IMR-90 (cell line): ENCODE results near the gene EHBP1.

Experiments
- CTCF ChIP-seq: conservative IDR thresholded peaks from 2 replicates; pipeline ENCODE4 v1.5.1; 2012; ENCODE audit warnings: mild to moderate bottlenecking, low read depth, low read length, improper control_type of control experiment
- RAD21 ChIP-seq: IDR thresholded peaks from 2 replicates; pipeline ENCODE4 v1.6.1; 2012; ENCODE audit warnings: low read length, improper control_type of control experiment

DNA sequence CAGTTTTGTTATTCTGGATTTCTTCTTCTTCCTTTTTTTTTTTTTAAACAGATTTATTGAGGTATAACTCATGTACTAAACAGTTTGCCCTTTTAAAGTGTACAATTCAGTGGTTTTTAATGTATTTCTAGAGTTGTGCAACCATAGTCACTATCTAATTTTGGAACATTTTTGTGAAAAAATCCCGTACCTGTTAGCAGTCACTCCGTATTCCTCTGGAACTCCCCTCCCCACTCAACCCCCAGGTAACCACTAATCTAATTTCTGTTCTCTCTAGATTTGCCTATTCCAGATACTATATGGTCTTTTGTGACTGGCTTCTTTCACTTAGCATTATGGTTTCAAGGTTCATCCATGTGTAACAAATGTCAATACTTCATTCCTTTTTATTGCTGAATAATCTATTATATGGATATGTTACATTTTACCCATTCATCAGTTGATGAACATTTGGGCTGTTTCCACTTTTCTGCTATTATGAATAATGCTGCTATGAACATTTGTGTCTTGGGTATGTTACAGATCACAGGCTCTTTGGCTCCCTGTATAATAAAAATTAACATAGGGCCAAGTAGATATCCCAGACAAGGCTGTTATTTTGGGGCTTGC lies 21.9 kb downstream of the EHBP1 start:
- TF ChIP-seq CTCF (no peak), RAD21 (no peak)
